ENCODE measurements around the gene NEU4.
"Not testable (repeated sequence)": the region's sequence is repeated elsewhere in the genome, so short reads cannot be mapped to it uniquely, and the experiment has no call there.

NEU4 gene

DNA sequence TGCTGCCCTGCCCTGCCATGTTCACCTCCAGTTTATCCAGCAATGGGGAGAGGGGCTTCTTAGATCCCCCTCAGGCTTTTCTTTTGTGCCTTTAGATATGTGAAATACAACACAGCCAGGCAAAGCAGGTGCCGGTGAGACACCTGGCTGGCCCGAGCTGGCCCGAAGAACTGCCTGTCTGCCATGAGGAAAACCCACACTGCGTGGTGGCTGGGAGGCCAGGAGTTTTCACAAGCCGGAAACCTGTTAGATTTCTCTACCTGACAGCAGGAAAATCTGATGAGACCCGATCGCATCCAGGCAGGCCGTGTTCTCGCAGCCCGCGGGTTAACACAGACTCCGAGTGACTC, 38.1 kb upstream of the NEU4 start:
- Mint-ChIP-seq H3K4me1 (ENCODE audit: low read depth) (peaks cover 6% of the 10 kb centered on the region), H3K9me3 (no peaks in the 10 kb centered on the region), H3K4me3 (no peak overlapping the region), H3K27me3 (peaks cover 31% of the 10 kb centered on the region), H3K27ac (no peak overlapping the region), H3K36me3 (ENCODE audit: low read depth) (peaks cover 12% of the 10 kb centered on the region)
- intact Hi-C loops (cut with micrococcal nuclease), result no loop called here

DNA sequence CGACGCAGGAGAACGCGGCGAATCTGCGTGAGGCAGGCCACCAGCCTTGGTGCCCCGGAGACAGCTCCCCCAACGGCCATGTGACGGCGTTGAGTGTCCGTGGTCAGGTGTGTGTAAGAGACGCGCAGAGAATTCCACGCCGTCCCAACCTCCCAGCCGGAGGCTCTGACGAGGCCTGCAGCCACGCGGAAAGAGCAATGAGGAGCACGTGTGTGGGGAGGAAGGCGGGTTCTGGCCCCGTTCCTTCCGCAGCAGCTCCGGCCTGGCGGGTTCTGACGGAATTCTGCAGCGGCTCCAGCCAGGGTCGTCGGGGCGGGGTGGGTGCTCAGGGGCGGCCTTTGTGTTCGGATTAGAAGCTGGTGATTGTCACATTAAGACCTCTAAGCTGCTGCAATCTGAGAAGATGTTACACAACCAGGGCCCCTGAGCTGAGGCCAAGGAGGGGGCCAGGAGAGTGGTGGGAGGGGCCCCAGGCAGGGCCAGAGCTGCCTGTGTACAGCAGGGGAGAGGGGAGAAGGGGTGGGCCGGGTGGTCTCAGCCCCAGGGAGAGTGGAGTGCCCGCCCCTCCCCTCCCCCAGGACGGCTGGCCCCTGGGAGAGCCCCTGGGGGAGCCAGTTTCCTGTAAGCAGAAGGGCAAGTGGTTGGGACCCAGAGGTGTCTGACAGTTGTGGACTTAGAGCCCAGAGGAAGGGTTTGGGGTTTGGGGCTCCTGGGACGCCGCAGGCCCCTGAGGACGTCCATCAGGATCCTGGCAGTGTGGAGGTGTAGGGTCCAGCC, 37.5 kb upstream of the NEU4 start:
- no peak overlapping the region for H3K27ac Mint-ChIP-seq
- no peak overlapping the region for H3K4me3 Mint-ChIP-seq
- intact Hi-C loops (cut with micrococcal nuclease), result no loop called here
- H3K36me3 Mint-ChIP-seq (ENCODE audit: low read depth), result peaks cover 12% of the 10 kb centered on the region
- H3K4me1 Mint-ChIP-seq (ENCODE audit: low read depth), result peaks cover 6% of the 10 kb centered on the region
- H3K27me3 Mint-ChIP-seq, result peaks cover 31% of the 10 kb centered on the region
- H3K9me3 Mint-ChIP-seq, result no peaks in the 10 kb centered on the region

DNA sequence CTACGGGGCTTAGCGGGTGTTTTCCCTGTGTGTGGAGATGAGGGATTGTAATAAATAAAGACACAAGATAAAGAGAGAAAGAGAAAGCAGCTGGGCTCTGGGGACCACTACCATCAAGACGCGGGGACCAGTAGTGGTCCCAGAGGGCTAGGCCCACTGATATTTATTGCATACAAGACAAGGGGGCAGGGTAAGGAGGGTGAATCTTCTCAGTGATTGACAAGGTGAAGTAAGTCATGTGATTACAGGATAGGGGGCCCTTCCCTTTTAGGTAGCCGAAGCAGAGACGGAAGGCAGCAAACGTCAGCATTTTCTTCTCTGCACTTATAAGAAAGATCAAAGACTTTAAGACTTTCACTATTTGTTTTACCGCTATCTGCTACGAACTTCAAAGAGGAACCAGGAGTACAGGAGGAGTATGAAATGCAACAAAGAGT, 36.9 kb upstream of the NEU4 start:
- intact Hi-C loops (cut with micrococcal nuclease), result no loop called here
- Mint-ChIP-seq H3K4me3 (no peak overlapping the region), H3K36me3 (ENCODE audit: low read depth) (peaks cover 12% of the 10 kb centered on the region), H3K4me1 (ENCODE audit: low read depth) (peaks cover 6% of the 10 kb centered on the region), H3K9me3 (no peaks in the 10 kb centered on the region), H3K27me3 (peaks cover 31% of the 10 kb centered on the region), H3K27ac (no peak overlapping the region)

DNA sequence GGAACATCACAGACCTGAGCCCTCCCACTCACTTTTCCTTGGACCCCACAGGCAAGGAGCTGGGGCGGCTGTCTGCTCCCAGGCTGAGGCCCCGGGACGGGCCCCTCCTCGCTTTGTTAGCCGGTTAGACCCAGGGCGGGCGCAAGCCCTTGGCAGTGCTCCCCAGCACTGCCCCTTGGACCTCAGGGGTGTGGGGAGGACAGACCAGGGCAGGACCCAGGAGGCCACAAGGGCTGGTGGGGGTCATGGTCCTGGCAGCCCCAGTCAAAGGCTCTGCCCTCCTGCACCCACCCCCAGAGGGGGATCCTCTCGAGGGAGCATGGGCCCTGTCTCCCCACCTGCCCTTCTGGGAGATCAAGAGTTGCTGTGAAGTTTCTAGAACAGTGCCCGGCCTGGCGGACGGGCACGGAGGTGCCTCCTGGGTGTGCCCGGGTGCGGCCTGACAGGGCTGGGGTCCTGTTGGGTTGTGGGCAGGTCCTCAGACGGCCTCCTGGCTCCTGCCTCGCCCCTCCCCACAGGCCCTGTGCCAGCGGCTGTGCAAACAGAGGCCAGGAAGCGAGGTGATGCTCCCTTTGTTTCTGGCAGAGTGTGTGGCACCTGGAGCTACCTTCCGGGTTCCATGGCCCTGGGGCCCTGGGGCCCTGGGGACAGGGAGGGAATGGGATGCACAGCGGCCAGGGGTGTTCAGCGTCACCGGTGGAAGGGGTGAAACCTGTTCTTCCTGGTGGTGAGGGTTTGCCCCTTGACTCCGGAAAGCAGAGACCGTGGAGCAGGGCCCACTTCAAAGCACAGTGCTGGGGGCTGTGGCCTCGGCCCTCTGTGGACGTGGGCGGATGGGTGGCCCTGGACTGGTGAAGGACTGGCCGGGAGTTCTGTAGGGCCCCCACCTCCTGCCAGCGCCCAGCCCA, 35.2 kb upstream of the NEU4 start:
- intact Hi-C loops (cut with micrococcal nuclease), result no loop called here
- Mint-ChIP-seq H3K27ac (no peak overlapping the region), H3K36me3 (ENCODE audit: low read depth) (no peaks in the 10 kb centered on the region), H3K4me3 (no peak overlapping the region), H3K27me3 (peaks cover 31% of the 10 kb centered on the region), H3K9me3 (no peaks in the 10 kb centered on the region), H3K4me1 (ENCODE audit: low read depth) (peaks cover 6% of the 10 kb centered on the region)

DNA sequence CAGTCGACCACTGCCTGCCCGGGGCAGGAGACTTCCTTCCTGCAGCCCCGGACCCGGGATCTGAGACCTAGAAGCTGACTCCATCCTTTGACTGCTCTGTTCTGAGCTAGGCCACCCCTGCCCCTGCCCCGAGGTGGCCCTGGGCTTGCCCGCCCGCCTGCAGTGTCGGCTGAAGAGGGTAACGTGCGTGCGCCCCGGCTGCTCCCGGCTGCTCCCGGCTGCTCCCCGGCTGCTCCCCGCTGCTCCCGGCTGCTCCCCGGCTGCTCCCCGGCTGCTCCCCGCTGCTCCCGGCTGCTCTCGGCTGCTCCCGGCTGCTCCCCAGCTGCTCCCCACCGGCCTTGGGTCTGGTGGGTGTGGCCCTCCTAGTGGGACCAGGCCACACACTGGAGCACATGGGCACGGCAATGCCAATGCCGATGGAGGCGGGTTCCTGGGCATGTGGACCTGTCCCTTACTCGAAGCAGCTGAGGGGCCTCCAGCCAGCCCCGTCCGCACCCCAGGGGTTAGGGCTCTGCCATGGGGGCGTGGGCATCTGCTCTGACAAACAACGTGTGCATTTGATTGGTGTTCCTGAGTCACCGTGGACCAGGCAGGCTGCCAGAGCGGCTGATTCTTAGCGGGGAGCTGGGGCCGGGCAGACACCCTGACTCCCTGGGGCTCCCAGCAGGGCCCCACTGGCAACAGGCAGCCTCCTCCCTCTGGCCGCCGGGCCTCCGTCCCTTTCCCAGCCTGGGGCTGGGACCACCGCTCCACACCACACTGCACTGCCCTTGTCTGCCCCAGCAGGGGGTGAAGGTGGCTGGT, 34.4 kb upstream of the NEU4 start:
- H3K27ac Mint-ChIP-seq, result no peak overlapping the region
- H3K36me3 Mint-ChIP-seq (ENCODE audit: low read depth), result no peaks in the 10 kb centered on the region
- H3K9me3 Mint-ChIP-seq, result no peaks in the 10 kb centered on the region
- peaks cover 6% of the 10 kb centered on the region for H3K4me1 Mint-ChIP-seq (ENCODE audit: low read depth)
- H3K27me3 Mint-ChIP-seq, result peaks cover 31% of the 10 kb centered on the region
- no peak overlapping the region for H3K4me3 Mint-ChIP-seq
- intact Hi-C loops (cut with micrococcal nuclease), result no loop called here

DNA sequence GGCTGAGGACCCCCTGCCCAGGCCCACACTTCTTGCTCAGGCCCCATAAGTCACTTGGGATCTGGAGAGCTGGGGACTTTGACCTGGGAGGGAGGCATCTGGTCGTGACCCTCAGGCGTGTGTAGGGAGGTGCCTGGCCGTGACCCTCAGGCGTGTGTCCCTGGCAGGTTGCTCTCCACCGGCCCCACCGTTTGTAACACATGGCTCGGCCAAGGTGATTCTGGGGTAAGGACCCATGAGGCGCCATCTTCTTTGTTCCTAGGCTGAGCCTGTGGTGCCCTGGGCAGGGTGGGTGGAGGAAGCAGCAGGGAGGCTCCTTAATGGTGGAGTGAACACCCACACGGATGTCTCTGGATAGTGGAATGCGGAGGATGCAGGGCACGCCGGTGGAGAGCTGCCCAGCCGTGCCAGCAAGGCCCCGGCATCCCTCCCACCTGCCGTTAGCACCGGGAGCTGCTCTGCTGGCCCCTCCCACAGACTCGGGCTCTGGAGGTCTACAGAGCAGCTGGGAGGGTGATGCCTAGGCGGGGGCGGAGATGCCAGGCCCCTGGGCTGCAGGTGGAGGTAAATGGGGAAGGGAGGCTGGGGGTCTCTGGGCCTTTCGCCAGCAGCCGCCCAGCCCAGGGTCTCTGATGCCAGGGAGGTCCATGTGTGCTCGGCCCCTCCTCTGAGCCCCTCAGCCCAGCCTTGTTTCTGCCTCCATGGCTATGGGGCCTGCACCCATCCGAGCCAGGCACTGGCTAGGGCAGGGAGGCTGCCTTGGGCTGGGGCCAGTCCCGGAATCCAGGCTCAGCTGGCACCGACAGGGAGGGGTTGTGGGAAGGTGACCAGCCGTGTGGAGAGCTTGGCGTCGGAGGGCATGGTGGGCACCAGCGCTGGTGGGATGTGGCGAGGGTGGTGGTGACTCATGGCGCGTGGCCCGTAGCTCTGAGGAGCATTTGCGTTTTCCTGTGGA, 33.5 kb upstream of the NEU4 start:
- no peak overlapping the region for H3K27ac Mint-ChIP-seq
- no peaks in the 10 kb centered on the region for H3K36me3 Mint-ChIP-seq (ENCODE audit: low read depth)
- no peak overlapping the region for H3K4me3 Mint-ChIP-seq
- no peaks in the 10 kb centered on the region for H3K9me3 Mint-ChIP-seq
- peaks cover 6% of the 10 kb centered on the region for H3K4me1 Mint-ChIP-seq (ENCODE audit: low read depth)
- peaks cover 31% of the 10 kb centered on the region for H3K27me3 Mint-ChIP-seq
- intact Hi-C loops (cut with micrococcal nuclease), result no loop called here

DNA sequence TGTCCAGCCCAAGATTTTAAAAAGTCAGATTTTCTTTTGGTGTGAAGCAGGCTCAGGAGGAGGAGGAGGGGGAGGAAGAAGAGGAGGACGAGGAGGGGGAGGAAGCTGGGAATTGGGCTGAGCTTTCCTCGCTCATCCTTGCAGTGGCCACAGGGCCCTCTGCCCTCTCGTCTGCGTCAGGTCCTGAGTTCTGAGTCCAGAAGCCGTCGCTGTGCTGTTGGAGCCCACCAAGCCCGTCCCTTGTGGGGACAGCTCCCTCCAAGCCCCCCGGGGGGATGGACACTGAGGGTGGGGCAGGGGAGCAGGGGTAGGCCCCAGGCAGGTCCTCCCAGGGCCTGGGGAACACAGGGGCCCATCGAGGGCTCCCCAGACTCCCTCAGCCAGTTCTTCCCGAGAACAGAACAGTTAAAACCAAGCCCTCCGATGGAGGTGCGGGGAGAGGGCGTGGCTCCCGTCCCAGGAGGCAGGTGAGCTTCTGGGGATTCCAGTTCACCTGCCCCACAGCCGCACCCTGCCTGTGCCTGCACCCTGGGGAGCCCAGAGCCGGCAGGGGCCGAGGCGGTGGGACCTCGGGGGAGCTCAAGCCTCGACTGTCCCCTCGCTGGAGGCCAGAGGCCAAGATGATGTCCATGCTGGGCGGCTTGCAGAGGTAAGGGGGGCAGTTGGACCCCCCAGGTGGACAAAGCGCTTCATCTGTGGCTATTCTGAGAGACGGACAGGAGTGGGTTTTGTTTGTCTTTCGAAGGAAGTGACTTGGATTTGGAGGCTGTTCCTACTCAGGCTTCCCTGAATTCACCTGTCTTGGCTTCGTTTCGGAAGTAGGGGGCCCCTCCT, 32.4 kb upstream of the NEU4 start, which contains the start of gene GAL3ST2:
TSS of gene GAL3ST2 (plus strand) at position 487 of the 834 bp plus-strand sequence. CDS start at position 621, 134 bp downstream.
- Mint-ChIP-seq H3K4me1 (ENCODE audit: low read depth) (peaks cover 6% of the 10 kb centered on the region), H3K27me3 (peaks cover 29% of the 10 kb centered on the region), H3K36me3 (ENCODE audit: low read depth) (no peaks in the 10 kb centered on the region), H3K4me3 (no peak within 1 kb of the TSS), H3K27ac (no peak within 1 kb of the TSS), H3K9me3 (no peaks in the 10 kb centered on the region)
- intact Hi-C loops (cut with micrococcal nuclease), result no loop called here

DNA sequence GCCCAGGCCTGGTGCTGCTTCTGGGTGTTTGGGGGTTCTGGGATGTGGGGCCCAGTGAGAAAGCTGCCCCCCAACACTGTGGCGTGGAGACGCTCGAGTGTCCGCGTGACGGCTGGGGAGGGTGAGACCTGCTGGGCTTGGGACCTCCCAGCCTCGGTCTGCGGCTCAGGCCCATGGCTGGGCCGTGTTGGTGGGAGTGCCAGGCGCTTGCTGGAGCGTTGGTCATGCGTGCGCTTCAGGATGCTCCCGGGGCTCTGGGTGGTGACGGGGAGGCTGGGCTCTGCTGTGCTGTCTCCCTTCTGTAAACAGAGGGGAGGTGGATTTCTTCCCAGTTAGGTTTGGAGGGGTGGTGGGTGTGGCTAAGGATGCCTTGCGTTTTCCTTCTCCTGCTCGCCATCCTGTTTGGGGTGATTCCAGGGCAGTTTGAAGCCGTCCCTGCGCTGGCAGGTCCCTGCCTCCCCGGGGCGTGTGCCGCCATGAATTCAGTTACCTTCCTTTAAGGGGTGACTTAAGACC, 31.8 kb upstream of the NEU4 start:
- no peaks in the 10 kb centered on the region for H3K9me3 Mint-ChIP-seq
- H3K4me3 Mint-ChIP-seq, result no peak overlapping the region
- intact Hi-C loops (cut with micrococcal nuclease), result no loop called here
- H3K27ac Mint-ChIP-seq, result no peak overlapping the region
- no peaks in the 10 kb centered on the region for H3K36me3 Mint-ChIP-seq (ENCODE audit: low read depth)
- H3K4me1 Mint-ChIP-seq (ENCODE audit: low read depth), result no peaks in the 10 kb centered on the region
- peaks cover 28% of the 10 kb centered on the region for H3K27me3 Mint-ChIP-seq

DNA sequence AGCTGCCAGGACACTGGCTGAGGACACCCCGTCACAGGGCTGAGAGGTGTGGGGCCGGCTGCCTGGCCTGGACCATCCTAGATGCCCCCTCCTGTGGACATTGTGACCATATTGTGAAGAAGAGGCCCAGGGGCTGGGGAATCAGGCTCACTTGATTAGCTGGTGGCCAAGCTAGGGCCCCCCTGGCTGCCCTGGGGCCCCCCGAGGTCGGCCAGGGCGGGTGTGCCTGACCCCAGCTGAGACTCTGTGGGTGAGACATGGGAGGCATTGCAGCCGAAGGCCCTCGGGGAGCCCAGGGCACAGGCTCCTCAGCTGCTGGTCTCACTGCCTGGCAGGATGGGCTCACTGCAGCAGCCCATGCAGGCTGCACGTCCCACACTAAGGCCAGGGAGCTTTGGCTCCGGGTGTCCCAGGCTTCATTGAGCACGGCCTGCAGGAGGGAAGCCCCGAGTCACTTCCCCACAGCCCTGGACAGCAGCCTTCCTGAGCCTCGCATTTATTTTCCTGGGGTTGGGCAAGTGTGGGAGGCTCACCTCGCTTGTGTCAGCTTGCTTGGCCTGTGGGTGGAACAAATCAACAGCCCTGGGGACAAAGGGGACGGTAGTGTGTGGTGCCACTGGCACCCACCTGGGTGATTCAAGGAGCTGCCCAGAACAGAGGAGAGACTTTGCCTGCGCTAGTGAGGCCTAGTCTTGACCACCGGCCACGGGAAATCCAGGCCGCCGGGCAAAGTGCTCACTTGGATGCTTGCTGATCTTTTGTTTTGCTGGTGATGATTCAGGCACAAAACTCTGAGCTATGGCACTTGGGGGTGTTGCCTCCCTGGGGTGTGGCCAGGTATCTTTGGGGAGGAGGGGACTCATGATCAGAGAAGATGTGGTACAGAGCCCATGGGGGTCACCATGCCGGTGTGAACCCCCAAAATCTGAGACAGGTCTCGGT, 31.0 kb upstream of the NEU4 start:
- no peaks in the 10 kb centered on the region for H3K9me3 Mint-ChIP-seq
- H3K36me3 Mint-ChIP-seq (ENCODE audit: low read depth), result no peaks in the 10 kb centered on the region
- no peaks in the 10 kb centered on the region for H3K4me1 Mint-ChIP-seq (ENCODE audit: low read depth)
- intact Hi-C loops (cut with micrococcal nuclease), result no loop called here
- H3K27ac Mint-ChIP-seq, result no peak overlapping the region
- peaks cover 24% of the 10 kb centered on the region for H3K27me3 Mint-ChIP-seq
- no peak overlapping the region for H3K4me3 Mint-ChIP-seq

DNA sequence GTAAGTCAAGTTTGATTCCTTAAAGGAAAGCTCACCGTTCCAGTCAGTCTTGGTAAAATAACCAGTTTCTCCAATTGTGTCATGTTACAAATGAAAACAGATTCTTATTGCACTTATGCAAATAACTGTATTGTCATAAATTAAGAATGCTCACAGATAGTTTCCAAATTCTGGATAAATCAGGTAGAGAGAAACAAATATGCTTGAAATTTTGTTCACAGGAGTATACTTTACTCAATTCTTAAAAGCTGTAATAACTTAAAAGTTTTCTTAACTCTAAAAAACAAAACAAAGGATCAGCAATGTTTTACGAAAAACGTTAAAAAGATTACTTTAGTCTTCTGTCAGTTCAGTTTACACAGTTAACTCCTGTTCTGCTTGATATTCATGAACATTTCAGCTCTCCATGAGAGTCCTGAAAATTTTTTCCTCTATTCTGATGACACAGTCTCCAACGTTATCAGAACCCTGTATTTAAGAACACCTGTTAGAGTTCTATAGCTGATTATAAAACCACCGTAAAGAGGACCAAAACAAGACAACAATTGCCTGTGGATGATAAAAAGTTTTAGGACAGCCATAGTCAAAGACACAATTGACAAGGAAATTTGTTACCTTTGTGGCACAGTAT, 27.9 kb upstream of the NEU4 start:
- H3K4me3 Mint-ChIP-seq, result no peak overlapping the region
- peaks cover 2% of the 10 kb centered on the region for H3K27me3 Mint-ChIP-seq
- H3K4me1 Mint-ChIP-seq (ENCODE audit: low read depth), result no peaks in the 10 kb centered on the region
- intact Hi-C loops (cut with micrococcal nuclease), result no loop called here
- no peak overlapping the region for H3K27ac Mint-ChIP-seq
- H3K36me3 Mint-ChIP-seq (ENCODE audit: low read depth), result no peaks in the 10 kb centered on the region
- H3K9me3 Mint-ChIP-seq, result no peaks in the 10 kb centered on the region

DNA sequence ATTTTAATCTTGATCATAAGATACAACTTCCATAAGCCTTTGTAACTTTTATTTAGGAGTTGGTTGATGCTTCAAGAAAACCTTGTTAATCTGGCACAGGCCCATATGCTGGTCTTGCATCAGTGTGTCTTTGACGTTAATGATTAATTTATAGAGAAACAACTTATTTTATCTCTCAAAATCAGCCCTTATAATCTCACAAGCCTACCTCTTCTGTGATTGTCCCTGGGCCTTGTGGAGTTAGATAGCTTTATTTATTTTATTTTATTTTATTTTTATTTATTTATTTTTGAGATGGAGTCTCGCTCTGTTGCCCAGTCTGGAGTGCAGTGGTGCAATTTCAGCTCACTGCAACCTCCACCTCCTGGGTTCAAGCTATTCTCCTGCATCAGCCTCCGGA, 26.9 kb upstream of the NEU4 start:
- H3K36me3 Mint-ChIP-seq (ENCODE audit: low read depth); H3K27me3 Mint-ChIP-seq; H3K4me1 Mint-ChIP-seq (ENCODE audit: low read depth); H3K4me3 Mint-ChIP-seq; H3K27ac Mint-ChIP-seq; H3K9me3 Mint-ChIP-seq; intact Hi-C loops (cut with micrococcal nuclease): not testable (repeated sequence)

All from dendritic cell treated with granulocyte-macrophage colony-stimulating factor and Interleukin-4, amounts not matched to agents 40 ng/mL and 50 ng/mL, for 4 days (primary cell).